ENCODE data around the gene CXCR4. TPM values are rescaled to one million over a fixed set of nuclear protein-coding genes. Genes with fewer than 3 reads are reported as not detected.
A peak's percentile ranks its signal among the peaks of the same experiment; 100 is the strongest.

CXCR4 gene
- total and polyA plus RNA-seq, 2 donors (not counting 1 experiment from before 2014, with no cell fraction given), result 1,832 to 2,119 TPM

DNA sequence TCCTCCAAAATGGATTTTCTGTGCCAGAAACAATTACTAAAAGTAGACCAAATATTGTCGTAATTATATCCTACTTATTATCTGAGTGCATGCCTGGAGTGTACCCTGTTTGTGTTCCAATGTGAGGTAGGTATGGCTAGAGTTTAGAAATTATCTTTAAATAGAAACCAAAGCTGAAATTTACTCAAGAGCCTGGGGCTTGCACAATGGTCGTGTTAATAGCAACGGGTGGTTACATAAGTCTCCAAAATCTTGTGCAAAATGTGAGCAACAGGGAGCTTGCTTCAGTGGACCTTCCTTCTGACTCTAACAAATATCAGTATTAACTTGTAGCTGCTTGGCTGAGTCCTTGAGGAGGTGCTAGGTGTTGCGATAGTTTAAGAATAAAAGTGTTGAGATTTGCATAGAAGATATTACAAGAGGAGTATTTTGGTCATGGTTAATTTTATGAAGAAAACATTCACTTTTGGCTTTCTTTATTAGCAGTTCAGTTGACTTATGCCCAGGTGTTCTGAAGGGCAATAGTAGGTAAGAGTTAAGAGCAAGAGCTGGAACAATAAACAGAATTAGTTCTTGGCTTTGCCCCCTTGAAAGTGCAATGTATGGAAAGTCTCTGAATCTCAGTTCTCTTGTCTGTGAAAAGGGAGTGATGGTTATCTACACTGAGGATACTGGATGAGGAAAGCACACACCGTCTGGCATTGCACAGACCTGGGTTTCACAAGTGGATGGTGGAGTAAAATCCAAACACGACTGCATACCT, 4.6 kb downstream of the CXCR4 start:
- Histone ChIP-seq H3K4me3 (ENCODE audit: control extremely low read depth in 1 of 5, extremely low read depth in 1 of 5, insufficient read depth in 1 of 5, low read depth in 2 of 5, low read length in 4 of 5) (peak overlapping the region in 2 of 5 experiments; percentile 83 to 100), H3K9ac (ENCODE audit: low read length) (peak overlapping the region; percentile 99), H4K20me1 (ENCODE audit: control insufficient read depth, insufficient read depth, low read length, poor library complexity, severe bottlenecking) (peaks cover 50% of the 10 kb centered on the region), H3K27me3 (replicated peaks in 1 of 4; ENCODE audit: control extremely low read depth in 1 of 4, control insufficient read depth in 3 of 4, insufficient read depth in 4 of 4, low read length in 3 of 4) (no peaks in the 10 kb centered on the region), H3K27ac (ENCODE audit: low read length in 2 of 2) (peak overlapping the region; percentile 9 to 59), H3K9me3 (ENCODE audit: control extremely low read depth in 1 of 3, control insufficient read depth in 2 of 3, insufficient read depth in 1 of 3, low read length in 2 of 3) (no peaks in the 10 kb centered on the region), H2AFZ (ENCODE audit: insufficient read depth, low read depth, low read length, poor library complexity, severe bottlenecking) (no peak overlapping the region), H3K79me2 (ENCODE audit: control insufficient read depth, insufficient read depth, low read length) (peaks cover 37% of the 10 kb centered on the region), H3K4me2 (replicated peaks; ENCODE audit: low read depth, low read length, poor library complexity, severe bottlenecking) (peak overlapping the region; percentile 84), H3K4me1 (ENCODE audit: control insufficient read depth in 2 of 2, insufficient read depth in 2 of 2, low read length in 2 of 2) (peaks cover 63 to 66% of the 10 kb centered on the region in 2 donors), H3K36me3 (replicated peaks in 1 of 2; ENCODE audit: control extremely low read depth in 1 of 2, control insufficient read depth in 1 of 2, extremely low read depth in 1 of 2, insufficient read depth in 2 of 2, low read length in 1 of 2) (peaks cover 5 to 41% of the 10 kb centered on the region in 2 experiments)
- POLR2A ChIA-PET, result interaction anchor here (0.5 to 9.0 kb wide), 10 partner anchors 19 to 271 kb away, joined by 3 to 405 read pairs (median 8); partner anchors contain the start of gene DARS1
- no peaks in the 10 kb centered on the region for H3K27me3 Mint-ChIP-seq
- H3K27ac Mint-ChIP-seq, result peak overlapping the region; percentile 69
- CTCF ChIA-PET, result interaction anchor here (0.7 to 3.9 kb wide), 9 partner anchors 12 to 271 kb away, joined by 3 to 22 read pairs (median 7); no protein-coding TSS in a partner anchor
- DNase-seq (peak; percentile 52), ATAC-seq (ENCODE audit: low read depth) (no peak)
- 57% methylated on average over 2 of the region's 6 CpGs for WGBS (ENCODE audit: insufficient coverage)
- H3K9me3 Mint-ChIP-seq (ENCODE audit: insufficient read depth), result no peaks in the 10 kb centered on the region
- peak overlapping the region; percentile 98 for H3K4me3 Mint-ChIP-seq
- TF ChIP-seq, protein P1, sequence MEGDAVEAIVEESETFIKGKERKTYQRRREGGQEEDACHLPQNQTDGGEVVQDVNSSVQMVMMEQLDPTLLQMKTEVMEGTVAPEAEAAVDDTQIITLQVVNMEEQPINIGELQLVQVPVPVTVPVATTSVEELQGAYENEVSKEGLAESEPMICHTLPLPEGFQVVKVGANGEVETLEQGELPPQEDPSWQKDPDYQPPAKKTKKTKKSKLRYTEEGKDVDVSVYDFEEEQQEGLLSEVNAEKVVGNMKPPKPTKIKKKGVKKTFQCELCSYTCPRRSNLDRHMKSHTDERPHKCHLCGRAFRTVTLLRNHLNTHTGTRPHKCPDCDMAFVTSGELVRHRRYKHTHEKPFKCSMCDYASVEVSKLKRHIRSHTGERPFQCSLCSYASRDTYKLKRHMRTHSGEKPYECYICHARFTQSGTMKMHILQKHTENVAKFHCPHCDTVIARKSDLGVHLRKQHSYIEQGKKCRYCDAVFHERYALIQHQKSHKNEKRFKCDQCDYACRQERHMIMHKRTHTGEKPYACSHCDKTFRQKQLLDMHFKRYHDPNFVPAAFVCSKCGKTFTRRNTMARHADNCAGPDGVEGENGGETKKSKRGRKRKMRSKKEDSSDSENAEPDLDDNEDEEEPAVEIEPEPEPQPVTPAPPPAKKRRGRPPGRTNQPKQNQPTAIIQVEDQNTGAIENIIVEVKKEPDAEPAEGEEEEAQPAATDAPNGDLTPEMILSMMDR (IDR thresholded peaks at IDR 0.05), result no peak
- no peak for TF ChIP-seq EZH2 (IDR thresholded peaks at IDR 0.05; ENCODE audit: borderline replicate concordance, insufficient read depth, low read depth, low read length, poor library complexity, severe bottlenecking)
- intact Hi-C loops (cut with micrococcal nuclease), result no loop called here
- peaks cover 66% of the 10 kb centered on the region for H3K4me1 Mint-ChIP-seq
